HG03108 (cell line): ENCODE results near the gene CDON.
"Not testable (repeated sequence)": the region's sequence is repeated elsewhere in the genome, so short reads cannot be mapped to it uniquely, and the experiment has no call there.

Experiments
- ATAC-seq: cut with Tn5 transposase; IDR thresholded peaks from one replicate; pipeline ENCODE4 v1.9.1; 2021; ENCODE audit warnings: moderate library complexity; ENCODE audit not compliant: unreplicated experiment

The CDON gene

GRCh38 chr11:125925804-125926203 is 136.9 kb downstream of the CDON start:
- ATAC-seq: no peak

- ATAC-seq: no peak
These were observed 137.4 kb downstream of the CDON start for GRCh38 chr11:125925247-125925740.

- no peak for ATAC-seq
These were observed 138.2 kb downstream of the CDON start for GRCh38 chr11:125924384-125925007.

- ATAC-seq: no peak
These were observed 139.0 kb downstream of the CDON start for GRCh38 chr11:125923633-125924032.

GRCh38 chr11:125923012-125923579 is 139.6 kb downstream of the CDON start:
- ATAC-seq: no peak

GRCh38 chr11:125922156-125922555 is 140.5 kb downstream of the CDON start:
- ATAC-seq: no peak

GRCh38 chr11:125921042-125921441 is 141.6 kb downstream of the CDON start:
- ATAC-seq: no peak

- no peak for ATAC-seq
These were observed 144.4 kb downstream of the CDON start for GRCh38 chr11:125918140-125918840.

DNA sequence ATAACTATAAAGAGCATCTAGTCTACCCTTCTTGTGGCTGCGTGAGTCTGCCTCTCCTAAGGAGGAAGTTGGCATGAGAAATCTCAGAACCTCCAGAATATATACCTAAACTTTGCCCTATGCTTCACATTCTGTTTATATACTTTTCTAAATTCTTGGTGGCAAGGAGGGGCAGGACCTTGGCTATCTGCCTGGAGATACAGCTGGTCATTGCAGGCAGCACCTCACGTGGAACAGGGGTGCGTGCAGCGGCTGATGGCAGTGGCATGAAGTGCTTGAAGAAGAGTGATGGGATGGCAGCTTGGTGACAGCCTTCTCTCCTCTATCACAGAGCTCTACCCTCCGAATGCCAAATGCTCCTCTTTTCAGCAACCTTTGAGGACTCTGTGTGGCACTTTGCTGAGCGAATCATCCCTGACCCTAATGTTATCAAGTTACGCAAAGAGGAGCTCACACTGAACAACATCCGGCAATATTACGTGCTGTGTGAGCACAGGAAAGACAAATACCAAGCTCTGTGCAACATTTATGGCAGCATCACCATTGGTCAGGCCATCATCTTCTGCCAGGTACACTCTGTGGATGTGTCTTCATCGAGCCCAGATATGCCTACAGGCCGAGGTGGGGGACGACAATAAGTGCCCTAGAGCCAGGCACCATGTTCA is 145.9 kb downstream of the CDON start:
- no peak for ATAC-seq

DNA sequence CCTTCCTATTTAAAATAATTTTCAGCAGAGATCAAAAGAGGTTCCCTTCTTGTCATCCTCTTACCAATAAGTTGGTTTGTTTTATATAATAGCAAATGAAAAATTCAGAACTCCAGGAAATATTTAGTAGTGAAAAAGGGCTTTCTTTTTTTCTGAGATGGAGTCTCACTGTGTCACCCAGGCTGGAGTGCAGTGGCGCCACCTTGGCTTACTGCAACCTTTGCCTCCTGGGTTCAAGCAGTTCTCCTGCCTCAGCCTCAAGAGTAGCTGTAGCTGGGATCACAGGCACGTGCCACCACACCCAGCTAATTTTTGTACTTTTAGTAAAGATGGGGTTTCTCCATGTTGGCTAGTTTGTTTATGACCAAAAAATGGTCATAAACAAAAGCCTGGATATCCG is 148.1 kb downstream of the CDON start:
- ATAC-seq: not testable (repeated sequence)

GRCh38 chr11:125910226-125910849 is 152.3 kb downstream of the CDON start:
- no peak for ATAC-seq
